ENCODE results near the gene UGT1A6. TPM values are rescaled to one million over a fixed set of nuclear protein-coding genes. Genes with fewer than 3 reads are reported as not detected.

The UGT1A6 gene
- total and polyA plus RNA-seq, 2 experiments from 2014 or later = not detected

GRCh38 chr2:233818639-233819621 lies 126.2 kb downstream of the UGT1A6 start:
- DNase-seq = no peak
- H3K9me2 ChIP-seq (ENCODE audit: insufficient read depth) = no peaks in the 10 kb centered on the region
- no peaks in the 10 kb centered on the region for H3K79me2 ChIP-seq (ENCODE audit: insufficient read depth)
- no peaks in the 10 kb centered on the region for H4K20me1 ChIP-seq (ENCODE audit: insufficient read depth)
- no peak for TF ChIP-seq EZH2phosphoT487 (IDR thresholded peaks at IDR 0.05; ENCODE audit: insufficient read depth, low read depth)
- no peak for TF ChIP-seq EZH2 (IDR thresholded peaks at IDR 0.05; ENCODE audit: insufficient read depth, poor library complexity, severe bottlenecking)
- in situ Hi-C loops (cut with MboI) = no loop called here
- H2AFZ ChIP-seq = no peak overlapping the region
- no peak overlapping the region for H3K4me3 ChIP-seq
- WGBS, 2 experiments (ENCODE audit: low coverage in 1 of 2, low lambda C conversion rate in 2 of 2, missing lambda C conversion rate in 2 of 2) = 42 to 49% methylated on average over 14 to 17 of the region's 17 CpGs
- peaks cover 3% of the 10 kb centered on the region; the same call in 1 of the 2 replicates for H3K4me1 ChIP-seq (ENCODE audit: insufficient read depth)
- peaks cover 12% of the 10 kb centered on the region for H3K27me3 ChIP-seq (replicated peaks; ENCODE audit: insufficient read depth)
- no peaks in the 10 kb centered on the region for H3F3A ChIP-seq (ENCODE audit: insufficient read depth)
- no peak overlapping the region for H3K9ac ChIP-seq
- no peak overlapping the region for H3K27ac ChIP-seq
- H3K36me3 ChIP-seq (ENCODE audit: low read depth) = no peaks in the 10 kb centered on the region
- H3K4me2 ChIP-seq (ENCODE audit: unreplicated experiment) = no peak overlapping the region
- no peaks in the 10 kb centered on the region for H3K9me3 ChIP-seq (ENCODE audit: low read depth)

DNA sequence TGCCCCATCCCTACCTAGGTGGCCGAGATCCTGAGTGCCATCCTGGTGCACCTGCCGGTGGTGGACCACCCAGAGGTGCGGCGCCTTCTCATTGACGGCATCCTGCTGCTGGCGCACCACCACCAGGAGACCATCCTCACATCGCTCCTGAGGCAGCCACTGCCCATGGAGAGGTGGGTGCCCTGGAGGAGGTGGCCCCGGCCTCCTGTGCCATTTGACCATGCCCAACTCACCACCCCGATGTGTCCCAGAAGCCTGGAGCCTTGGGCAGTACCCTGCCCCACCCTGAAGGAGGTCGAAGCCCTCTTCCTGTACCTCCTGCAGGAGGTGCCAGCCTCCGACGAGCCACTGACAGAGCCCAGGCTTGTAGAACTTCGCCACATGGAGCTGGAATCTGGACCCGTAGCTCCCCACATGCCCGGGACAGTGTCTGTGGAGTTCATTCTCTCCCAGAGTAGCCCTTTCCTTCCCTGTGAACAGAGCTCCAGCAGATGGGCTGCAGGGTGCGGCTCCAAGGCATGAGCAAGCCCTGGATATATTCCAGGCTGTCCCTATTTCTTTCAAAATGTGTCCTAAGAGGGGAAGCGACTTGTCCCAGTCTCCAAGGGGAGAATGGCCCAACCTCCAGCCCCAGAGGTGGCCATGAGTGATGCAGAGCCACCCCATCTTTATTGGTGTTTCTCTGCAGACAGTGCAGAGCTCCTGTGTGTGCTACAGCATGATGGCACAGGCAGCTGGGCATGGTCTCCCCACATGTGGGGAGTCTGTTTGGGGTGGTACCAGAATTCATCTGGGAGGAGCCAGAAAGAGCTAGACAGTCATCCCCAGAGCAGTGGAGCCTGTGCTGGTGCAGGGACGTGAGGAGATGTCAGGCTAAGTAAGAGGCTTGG lies 127.4 kb downstream of the UGT1A6 start:
- no peaks in the 10 kb centered on the region for H3K36me3 ChIP-seq (ENCODE audit: low read depth)
- H3K27me3 ChIP-seq (replicated peaks; ENCODE audit: insufficient read depth) = peaks cover 19% of the 10 kb centered on the region
- no peaks in the 10 kb centered on the region for H3F3A ChIP-seq (ENCODE audit: insufficient read depth)
- in situ Hi-C loops (cut with MboI) = no loop called here
- H2AFZ ChIP-seq = no peak overlapping the region
- no peak overlapping the region for H3K4me3 ChIP-seq
- H3K9me3 ChIP-seq (ENCODE audit: low read depth) = no peaks in the 10 kb centered on the region
- 33 to 42% methylated on average over 17 to 18 of the region's 18 CpGs for WGBS, 2 experiments (ENCODE audit: low coverage in 1 of 2, low lambda C conversion rate in 2 of 2, missing lambda C conversion rate in 2 of 2)
- H3K4me1 ChIP-seq (ENCODE audit: insufficient read depth) = peaks cover 3% of the 10 kb centered on the region; the same call in 1 of the 2 replicates
- H3K79me2 ChIP-seq (ENCODE audit: insufficient read depth) = no peaks in the 10 kb centered on the region
- H3K4me2 ChIP-seq (ENCODE audit: unreplicated experiment) = no peak overlapping the region
- H3K27ac ChIP-seq = no peak overlapping the region
- no peaks in the 10 kb centered on the region for H4K20me1 ChIP-seq (ENCODE audit: insufficient read depth)
- H3K9me2 ChIP-seq (ENCODE audit: insufficient read depth) = no peaks in the 10 kb centered on the region
- DNase-seq = peak; percentile 24
- no peak overlapping the region for H3K9ac ChIP-seq
- TF ChIP-seq EZH2phosphoT487 (IDR thresholded peaks at IDR 0.05; ENCODE audit: insufficient read depth, low read depth) = no peak
- no peak for TF ChIP-seq EZH2 (IDR thresholded peaks at IDR 0.05; ENCODE audit: insufficient read depth, poor library complexity, severe bottlenecking)

DNA sequence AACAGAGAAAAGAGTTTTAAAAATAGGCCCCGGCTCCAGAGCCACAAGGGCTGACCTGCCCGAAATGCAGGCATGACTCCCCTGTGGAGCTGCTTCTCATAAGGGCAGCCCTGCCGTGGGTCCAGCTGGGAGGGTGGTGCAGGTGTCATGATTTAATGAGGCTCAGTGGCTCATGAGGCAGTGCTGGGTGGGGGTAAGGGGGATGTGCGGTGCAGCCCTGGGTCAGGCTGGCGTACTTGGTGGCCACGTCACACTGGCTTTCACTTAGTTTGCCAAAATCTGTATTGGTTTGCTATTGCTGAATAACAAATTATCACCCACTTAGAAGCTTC lies 128.1 kb downstream of the UGT1A6 start:
- Histone ChIP-seq H3K4me1 (ENCODE audit: insufficient read depth) (peaks cover 3% of the 10 kb centered on the region; the same call in 1 of the 2 replicates), H3K27ac (no peak overlapping the region), H3F3A (ENCODE audit: insufficient read depth) (no peaks in the 10 kb centered on the region), H3K36me3 (ENCODE audit: low read depth) (no peaks in the 10 kb centered on the region), H3K79me2 (ENCODE audit: insufficient read depth) (no peaks in the 10 kb centered on the region), H3K4me3 (no peak overlapping the region), H3K9ac (no peak overlapping the region), H3K9me3 (ENCODE audit: low read depth) (no peaks in the 10 kb centered on the region), H4K20me1 (ENCODE audit: insufficient read depth) (no peaks in the 10 kb centered on the region), H3K27me3 (replicated peaks; ENCODE audit: insufficient read depth) (peaks cover 19% of the 10 kb centered on the region), H3K4me2 (ENCODE audit: unreplicated experiment) (no peak overlapping the region), H3K9me2 (ENCODE audit: insufficient read depth) (no peaks in the 10 kb centered on the region), H2AFZ (no peak overlapping the region)
- TF ChIP-seq EZH2 (IDR thresholded peaks at IDR 0.05; ENCODE audit: insufficient read depth, poor library complexity, severe bottlenecking) (no peak), EZH2phosphoT487 (IDR thresholded peaks at IDR 0.05; ENCODE audit: insufficient read depth, low read depth) (no peak)
- DNase-seq = no peak
- 39 to 42% methylated on average over 6 of the region's 6 CpGs for WGBS, 2 experiments (ENCODE audit: low coverage in 1 of 2, low lambda C conversion rate in 2 of 2, missing lambda C conversion rate in 2 of 2)
- in situ Hi-C loops (cut with MboI) = no loop called here

DNA sequence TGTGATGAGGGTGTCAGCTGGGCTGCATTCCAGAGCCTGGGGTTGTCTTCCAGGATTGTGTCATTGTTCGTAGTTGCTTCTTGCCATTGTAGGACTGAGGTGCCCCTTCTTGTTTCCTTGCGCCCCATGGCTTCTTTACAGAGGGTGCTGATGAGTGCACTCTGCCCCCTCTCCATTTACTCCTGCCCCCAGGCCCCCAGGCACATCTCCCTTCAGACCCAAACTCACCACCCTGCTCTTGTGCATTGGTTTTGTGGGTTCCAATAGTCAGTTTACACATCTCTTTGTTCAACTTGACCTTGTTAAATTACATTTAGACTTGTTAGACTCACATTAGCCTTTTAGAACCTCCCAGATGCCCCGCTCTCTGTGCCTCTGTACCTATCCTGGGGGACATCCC lies 128.5 kb downstream of the UGT1A6 start:
- Histone ChIP-seq H3K79me2 (ENCODE audit: insufficient read depth) (no peaks in the 10 kb centered on the region), H3K9me2 (ENCODE audit: insufficient read depth) (no peaks in the 10 kb centered on the region), H2AFZ (no peak overlapping the region), H3K36me3 (ENCODE audit: low read depth) (no peaks in the 10 kb centered on the region), H3K4me3 (no peak overlapping the region), H3F3A (ENCODE audit: insufficient read depth) (no peaks in the 10 kb centered on the region), H3K27me3 (replicated peaks; ENCODE audit: insufficient read depth) (peaks cover 19% of the 10 kb centered on the region), H3K4me2 (ENCODE audit: unreplicated experiment) (no peak overlapping the region), H4K20me1 (ENCODE audit: insufficient read depth) (no peaks in the 10 kb centered on the region), H3K4me1 (ENCODE audit: insufficient read depth) (no peaks in the 10 kb centered on the region; the same call in 1 of the 2 replicates), H3K9me3 (ENCODE audit: low read depth) (no peaks in the 10 kb centered on the region), H3K27ac (no peak overlapping the region), H3K9ac (no peak overlapping the region)
- TF ChIP-seq EZH2phosphoT487 (IDR thresholded peaks at IDR 0.05; ENCODE audit: insufficient read depth, low read depth) = no peak
- no peak for TF ChIP-seq EZH2 (IDR thresholded peaks at IDR 0.05; ENCODE audit: insufficient read depth, poor library complexity, severe bottlenecking)
- 60 to 67% methylated on average over 3 of the region's 3 CpGs for WGBS, 2 experiments (ENCODE audit: low coverage in 1 of 2, low lambda C conversion rate in 2 of 2, missing lambda C conversion rate in 2 of 2)
- no peak for DNase-seq
- in situ Hi-C loops (cut with MboI) = no loop called here

Measured in GM23248 (cell line).